SU-DHL-6 (cell line): ENCODE data around the gene AARS2.

Experiments used
- H2AFZ ChIP-seq: fragments of 200-600 bp; sonication (generic); 2 replicates; pipeline ENCODE4 v1.6.1; 2014; ENCODE audit warnings: low read depth, mild to moderate bottlenecking, moderate library complexity, mixed read lengths, antibody characterized with exemption, low read length; ENCODE audit not compliant: severe bottlenecking
- H3F3A ChIP-seq: fragments of 200-600 bp; shearing (Covaris generic); 2 replicates; pipeline ENCODE4 v1.6.0; 2016; ENCODE audit warnings: antibody characterized with exemption, mild to moderate bottlenecking; ENCODE audit not compliant: insufficient read depth
- H3K27ac ChIP-seq: fragments of 200-600 bp; sonication (generic); 2 replicates; pipeline ENCODE4 v1.5.1; 2016; ENCODE audit warnings: low read depth, mild to moderate bottlenecking, low read length, moderate library complexity, mixed read lengths
- H3K27me3 ChIP-seq: fragments of 200-600 bp; sonication (generic), shearing (Covaris generic); 2 replicates; pipeline ENCODE4 v1.6.0; 2014; ENCODE audit warnings: mild to moderate bottlenecking, low read length
- H3K36me3 ChIP-seq: fragments of 200-600 bp; sonication (generic); 2 replicates; pipeline ENCODE4 v1.6.1; 2014; ENCODE audit warnings: mild to moderate bottlenecking, low read length, mixed read lengths
- H3K4me2 ChIP-seq: fragments of 300-600, 200-600 bp; shearing (Covaris generic), sonication (generic); 2 replicates; pipeline ENCODE4 v1.6.0; 2014; ENCODE audit warnings: low read length, low read depth, mild to moderate bottlenecking; ENCODE audit not compliant: poor library complexity, severe bottlenecking
- H3K4me3 ChIP-seq: fragments of 200-600 bp; sonication (generic); 2 replicates; pipeline ENCODE4 v1.5.1; 2014; ENCODE audit warnings: antibody characterized with exemption, low read length, mild to moderate bottlenecking, mixed read lengths; ENCODE audit not compliant: insufficient read depth, poor library complexity, severe bottlenecking
- H3K79me2 ChIP-seq: fragments of 200-600 bp; sonication (generic); 2 replicates; pipeline ENCODE4 v1.6.1; 2014; ENCODE audit warnings: mild to moderate bottlenecking, low read length, moderate library complexity; ENCODE audit not compliant: insufficient read depth
- H3K9ac ChIP-seq: fragments of 200-600 bp; sonication (generic); 2 replicates; pipeline ENCODE4 v1.7.0; 2014; ENCODE audit warnings: mild to moderate bottlenecking, low read length
- H3K9me2 ChIP-seq: fragments of 200-600 bp; sonication (generic); replicated peaks from 2 replicates; pipeline ENCODE4 v1.6.1; 2014; ENCODE audit warnings: low read length; ENCODE audit not compliant: insufficient read depth
- H3K9me3 ChIP-seq: fragments of 200-600 bp; sonication (generic); 2 replicates; pipeline ENCODE4 v1.6.1; 2014; ENCODE audit warnings: low read length, mixed read lengths; ENCODE audit not compliant: insufficient read depth
- H4K20me1 ChIP-seq: fragments of 200-600 bp; sonication (generic); 2 replicates; pipeline ENCODE4 v1.6.1; 2014; ENCODE audit warnings: low read depth, mild to moderate bottlenecking, antibody characterized with exemption, low read length, moderate library complexity, mixed read lengths
- EZH2phosphoT487 ChIP-seq: fragments of 200-600 bp; sonication (generic), shearing (Covaris generic); conservative IDR thresholded peaks from 2 replicates; pipeline ENCODE4 v1.6.1; 2018; ENCODE audit warnings: mild to moderate bottlenecking, antibody characterized with exemption, low read length, moderate library complexity, mixed read lengths
- TF ChIP-seq, protein P1 (sequence below): fragments of 200-600 bp; sonication (generic); IDR thresholded peaks from one replicate; pipeline ENCODE4 v1.5.1; 2017; ENCODE audit warnings: antibody characterized with exemption, mild to moderate bottlenecking, low read length, moderate library complexity; ENCODE audit not compliant: insufficient read depth, poor library complexity, severe bottlenecking

Gene AARS2

DNA sequence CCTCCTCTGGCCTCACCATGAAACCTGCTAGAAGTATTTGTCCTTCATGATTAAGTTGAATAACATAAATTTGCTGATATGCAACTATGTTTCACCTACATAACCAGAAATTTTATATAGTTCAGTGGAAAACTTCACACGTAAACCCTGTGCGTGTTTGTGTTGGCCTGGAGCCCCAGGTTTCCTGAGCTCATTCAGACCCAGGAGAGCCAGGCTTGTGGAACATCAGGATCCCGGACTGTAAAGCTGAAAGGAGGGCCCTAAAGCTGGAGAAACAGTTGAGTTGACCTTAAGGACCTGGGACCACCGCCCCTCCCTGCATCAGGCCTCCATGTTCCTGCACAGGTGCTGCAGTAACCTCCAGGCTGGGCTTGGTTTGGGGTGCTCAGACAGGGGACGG, 26.2 kb upstream of the AARS2 start:
- Histone ChIP-seq H3K9me3 (no peaks in the 10 kb centered on the region), H2AFZ (no peak overlapping the region), H3K36me3 (no peaks in the 10 kb centered on the region), H3K27me3 (no peaks in the 10 kb centered on the region; the same call in 1 of the 2 replicates), H3K4me3 (no peak overlapping the region), H3K79me2 (no peaks in the 10 kb centered on the region), H4K20me1 (no peaks in the 10 kb centered on the region), H3K9me2 (no peaks in the 10 kb centered on the region), H3K27ac (no peak overlapping the region), H3K4me2 (no peak overlapping the region), H3F3A (no peaks in the 10 kb centered on the region), H3K9ac (no peak overlapping the region)
- no peak for TF ChIP-seq EZH2phosphoT487
- TF ChIP-seq, protein P1, sequence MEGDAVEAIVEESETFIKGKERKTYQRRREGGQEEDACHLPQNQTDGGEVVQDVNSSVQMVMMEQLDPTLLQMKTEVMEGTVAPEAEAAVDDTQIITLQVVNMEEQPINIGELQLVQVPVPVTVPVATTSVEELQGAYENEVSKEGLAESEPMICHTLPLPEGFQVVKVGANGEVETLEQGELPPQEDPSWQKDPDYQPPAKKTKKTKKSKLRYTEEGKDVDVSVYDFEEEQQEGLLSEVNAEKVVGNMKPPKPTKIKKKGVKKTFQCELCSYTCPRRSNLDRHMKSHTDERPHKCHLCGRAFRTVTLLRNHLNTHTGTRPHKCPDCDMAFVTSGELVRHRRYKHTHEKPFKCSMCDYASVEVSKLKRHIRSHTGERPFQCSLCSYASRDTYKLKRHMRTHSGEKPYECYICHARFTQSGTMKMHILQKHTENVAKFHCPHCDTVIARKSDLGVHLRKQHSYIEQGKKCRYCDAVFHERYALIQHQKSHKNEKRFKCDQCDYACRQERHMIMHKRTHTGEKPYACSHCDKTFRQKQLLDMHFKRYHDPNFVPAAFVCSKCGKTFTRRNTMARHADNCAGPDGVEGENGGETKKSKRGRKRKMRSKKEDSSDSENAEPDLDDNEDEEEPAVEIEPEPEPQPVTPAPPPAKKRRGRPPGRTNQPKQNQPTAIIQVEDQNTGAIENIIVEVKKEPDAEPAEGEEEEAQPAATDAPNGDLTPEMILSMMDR: no peak

DNA sequence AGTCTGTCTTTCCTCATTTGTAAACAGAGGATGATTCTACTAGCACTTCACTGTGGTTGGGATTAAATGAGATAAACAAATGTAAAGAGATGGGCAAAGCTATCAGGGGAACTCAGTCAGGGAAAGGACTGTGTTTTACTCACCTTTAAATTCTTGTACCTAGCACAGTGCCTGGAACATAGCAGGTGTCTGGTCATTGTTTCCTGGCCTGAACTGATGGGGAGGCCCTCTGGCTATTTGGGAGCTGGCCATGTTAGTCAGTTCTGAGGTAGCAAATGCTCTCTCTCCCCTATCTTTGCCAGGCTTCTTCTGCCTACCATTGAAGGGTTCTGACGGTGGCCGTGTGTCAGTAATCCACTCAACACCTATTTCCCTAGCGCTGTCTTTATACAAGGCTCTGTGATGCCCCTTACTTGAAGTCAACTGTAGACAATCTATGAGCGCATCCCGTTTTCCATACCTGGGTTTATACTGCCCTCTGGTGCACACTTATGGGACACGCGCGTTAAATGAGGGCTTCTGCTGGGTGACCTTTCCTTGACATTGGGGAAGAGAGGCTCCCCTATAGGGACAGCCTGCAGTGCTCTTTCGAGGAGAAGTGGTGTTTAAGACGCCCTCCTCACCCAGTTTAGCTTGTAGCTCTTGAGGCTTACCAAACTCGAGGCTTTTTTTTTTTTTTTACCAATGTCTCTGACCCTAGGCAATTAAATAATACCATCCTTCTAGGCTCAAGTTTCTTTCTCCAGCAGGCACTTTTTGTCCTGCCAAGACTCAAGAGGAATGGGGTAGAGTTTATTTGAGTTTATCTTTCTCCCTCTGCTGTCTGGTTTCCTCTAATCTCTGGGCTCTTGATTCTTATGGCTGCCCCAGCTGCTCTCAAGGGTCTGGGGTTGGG, 25.3 kb upstream of the AARS2 start:
- H3K9me2 ChIP-seq: no peaks in the 10 kb centered on the region
- H3F3A ChIP-seq: no peaks in the 10 kb centered on the region
- no peak overlapping the region for H3K27ac ChIP-seq
- no peak overlapping the region for H3K4me3 ChIP-seq
- H3K9me3 ChIP-seq: no peaks in the 10 kb centered on the region
- H3K27me3 ChIP-seq: no peaks in the 10 kb centered on the region; the same call in 1 of the 2 replicates
- H3K4me2 ChIP-seq: no peak overlapping the region
- no peaks in the 10 kb centered on the region for H3K36me3 ChIP-seq
- no peaks in the 10 kb centered on the region for H4K20me1 ChIP-seq
- TF ChIP-seq, protein P1: peak; percentile 98
- TF ChIP-seq EZH2phosphoT487: no peak
- no peak overlapping the region for H3K9ac ChIP-seq
- no peak overlapping the region for H2AFZ ChIP-seq
- H3K79me2 ChIP-seq: no peaks in the 10 kb centered on the region

DNA sequence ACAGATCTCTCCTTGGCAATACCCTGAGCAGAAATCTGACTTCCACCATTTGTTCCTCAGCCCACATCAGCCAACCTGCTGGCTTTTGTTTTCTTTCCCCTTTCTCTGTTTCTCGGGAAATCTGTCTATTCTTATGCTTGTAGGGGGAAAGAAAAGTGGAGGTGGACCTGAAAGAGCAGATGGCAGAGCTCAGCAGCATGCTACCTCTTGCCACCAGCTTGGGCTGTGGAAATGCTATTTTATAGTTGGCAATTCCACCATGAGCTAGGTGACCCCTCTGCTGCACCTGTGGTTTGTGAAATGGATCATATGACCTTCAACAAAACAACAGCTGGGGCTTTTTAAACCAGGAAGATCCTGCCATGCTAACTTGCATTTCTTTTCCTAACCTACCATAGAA, 22.5 kb upstream of the AARS2 start:
- Histone ChIP-seq H3K9me2 (no peaks in the 10 kb centered on the region), H3K27me3 (no peaks in the 10 kb centered on the region), H3K9ac (no peak overlapping the region), H3K4me3 (no peak overlapping the region), H4K20me1 (no peaks in the 10 kb centered on the region), H3K9me3 (no peaks in the 10 kb centered on the region), H3F3A (no peaks in the 10 kb centered on the region), H2AFZ (no peak overlapping the region), H3K79me2 (no peaks in the 10 kb centered on the region), H3K27ac (no peak overlapping the region), H3K36me3 (no peaks in the 10 kb centered on the region), H3K4me2 (no peak overlapping the region)
- no peak for TF ChIP-seq EZH2phosphoT487
- TF ChIP-seq, protein P1: no peak
